Esophagus mucosa (tissue), 1 donor: Measurements from ENCODE around the gene MADCAM1. TPM values are rescaled to one million over a fixed set of nuclear protein-coding genes. Genes with fewer than 3 reads are reported as not detected.
"Not testable (repeated sequence)": the region's sequence is repeated elsewhere in the genome, so short reads cannot be mapped to it uniquely, and the experiment has no call there.

Experiments
- ATAC-seq: fragments of 200-7000 bp; cut with Tn5 transposase; one replicate; pipeline ENCODE4 v1.9.1; 2020
- total RNA-seq: library from RNA; stranded (reverse); gene quantifications from one replicate; pipeline ENCODE4 v1.2.4, GENCODE V29; 2023
- donor health status: DM: yes; HTN: yes; CAD: no.

The MADCAM1 gene
- total RNA-seq = 0.36 TPM

- no peak for ATAC-seq
These were observed at the start of gene MADCAM1 for GRCh38 chr19:496112-496665. MADCAM1 (plus strand) TSS chr19:496486; CDS start chr19:496500, 14 bp downstream.

- ATAC-seq = no peak
These were observed 49.2 kb upstream of the MADCAM1 start for GRCh38 chr19:447064-447426.

- ATAC-seq = no peak
These were observed 48.3 kb upstream of the MADCAM1 start for GRCh38 chr19:447816-448560.

GRCh38 chr19:449916-450315 is 46.4 kb upstream of the MADCAM1 start:
- ATAC-seq = no peak

- not testable (repeated sequence) for ATAC-seq
These were observed 45.3 kb upstream of the MADCAM1 start for GRCh38 chr19:450912-451481.

- ATAC-seq = no peak
These were observed 43.5 kb upstream of the MADCAM1 start for GRCh38 chr19:452829-453228.

- ATAC-seq = no peak
These were observed 42.7 kb upstream of the MADCAM1 start for GRCh38 chr19:453606-454005.

- ATAC-seq = no peak
These were observed 41.1 kb upstream of the MADCAM1 start for GRCh38 chr19:455031-455705.

- ATAC-seq = no peak
These were observed 40.3 kb upstream of the MADCAM1 start for GRCh38 chr19:455851-456546.

- ATAC-seq = no peak
These were observed 39.7 kb upstream of the MADCAM1 start for GRCh38 chr19:456547-457110.

GRCh38 chr19:457636-458035 is 38.6 kb upstream of the MADCAM1 start:
- no peak for ATAC-seq

- no peak for ATAC-seq
These were observed 37.9 kb upstream of the MADCAM1 start for GRCh38 chr19:458091-459042.

- peak; percentile 31 for ATAC-seq
These were observed 36.4 kb upstream of the MADCAM1 start for GRCh38 chr19:459724-460511.

- no peak for ATAC-seq
These were observed 35.2 kb upstream of the MADCAM1 start, which contains the start of gene SHC2 for GRCh38 chr19:460877-461720. SHC2 (minus strand) TSS chr19:461033; CDS start chr19:460996, 37 bp downstream.

- ATAC-seq = peak; percentile 46
These were observed 34.4 kb upstream of the MADCAM1 start for GRCh38 chr19:461721-462551.

- no peak for ATAC-seq
These were observed 32.6 kb upstream of the MADCAM1 start for GRCh38 chr19:463483-464207.

GRCh38 chr19:464208-464545 is 32.1 kb upstream of the MADCAM1 start:
- ATAC-seq = no peak
